NCI-H146 treated with DMSO at 0.1 percent for 48 hours (cell line): Measurements from ENCODE around the gene LRRC52.
"Not testable (repeated sequence)": the region's sequence is repeated elsewhere in the genome, so short reads cannot be mapped to it uniquely, and the experiment has no call there.

ENCODE experiments used
- DNase-seq: peaks from one replicate; lab custom pipeline; 2025; ENCODE audit not compliant: unreplicated experiment; lab: John Stamatoyannopoulos, UW

LRRC52 gene

GRCh38 chr1:165580931-165581871 is 37.4 kb downstream of the LRRC52 start:
- no peak for DNase-seq

- no peak for DNase-seq
Measured at GRCh38 chr1:165581926-165582325, 38.1 kb downstream of the LRRC52 start.

GRCh38 chr1:165586398-165586797 is 42.6 kb downstream of the LRRC52 start:
- no peak for DNase-seq

GRCh38 chr1:165591391-165591790 is 47.6 kb downstream of the LRRC52 start:
- not testable (repeated sequence) for DNase-seq

- peak; percentile 23 for DNase-seq
Measured at GRCh38 chr1:165592945-165593823, 49.4 kb downstream of the LRRC52 start.

- no peak for DNase-seq
Measured at GRCh38 chr1:165595246-165595938, 51.6 kb downstream of the LRRC52 start.

- DNase-seq: peak; percentile 91
Measured at GRCh38 chr1:165597883-165598675, 54.3 kb downstream of the LRRC52 start.

GRCh38 chr1:165598676-165599059 is 54.9 kb downstream of the LRRC52 start:
- DNase-seq: no peak

- DNase-seq: no peak
Measured at GRCh38 chr1:165600793-165601192, 57.0 kb downstream of the LRRC52 start.

- DNase-seq: no peak
Measured at GRCh38 chr1:165603810-165604209, 60.0 kb downstream of the LRRC52 start.

GRCh38 chr1:165605246-165605645 is 61.4 kb downstream of the LRRC52 start:
- DNase-seq: no peak

GRCh38 chr1:165606676-165607075 is 62.9 kb downstream of the LRRC52 start:
- not testable (repeated sequence) for DNase-seq

- DNase-seq: no peak
Measured at GRCh38 chr1:165610866-165611265, 67.1 kb downstream of the LRRC52 start.

- no peak for DNase-seq
Measured at GRCh38 chr1:165612062-165612461, 68.3 kb downstream of the LRRC52 start.
